Right ventricle myocardium superior (tissue), 1 donor: ENCODE data around the gene MAP3K5. TPM values are rescaled to one million over a fixed set of nuclear protein-coding genes. Genes with fewer than 3 reads are reported as not detected.

ENCODE experiments used
- ATAC-seq: fragments of 200-7000 bp; cut with Tn5 transposase; one replicate; pipeline ENCODE4 v1.9.1; 2020; ENCODE audit warnings: mild to moderate bottlenecking; ENCODE audit not compliant: poor library complexity
- DNase-seq: peaks from one replicate; pipeline ENCODE4 v3.0.0-alpha.2; 2020
- intact Hi-C: fragments of 100-400 bp; cut with DNase I; formaldehyde crosslinking; loops from one replicate; pipeline ENCODE4 v1.11.2; 2022
- total RNA-seq: library from RNA; stranded (reverse); fragmentation: NEBNext Ultra II Directional; extraction: Animal tissue kit (Norgen Biotek cat#: 25700); gene quantifications from one replicate; pipeline ENCODE4 v1.2.1, GENCODE V29; 2021
- donor health status: DM: no; HTN: yes; CAD: no; lungs with severe emphysema.

MAP3K5 gene
- total RNA-seq, 1 donor from 2014 or later: 39.9 TPM

DNA sequence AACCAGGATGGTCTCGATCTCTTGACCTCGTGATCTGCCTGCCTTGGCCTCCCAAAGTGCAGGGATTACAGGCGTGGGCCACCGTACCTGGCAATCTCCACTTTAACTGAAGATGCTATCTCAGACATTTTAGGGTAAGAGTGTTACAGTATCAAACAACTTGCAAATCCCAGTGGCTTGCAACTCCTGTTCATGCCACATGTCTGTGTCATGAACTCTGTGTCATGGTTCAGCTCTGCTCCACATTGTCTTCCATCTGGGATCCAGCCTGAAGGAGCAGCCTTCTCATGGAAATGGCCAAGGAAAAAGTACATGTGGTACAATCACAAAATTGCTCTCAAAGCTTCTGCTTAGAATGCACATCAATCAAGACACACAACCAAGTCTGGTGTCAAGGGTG is 114.9 kb downstream of the MAP3K5 start:
- intact Hi-C loops: no loop called here
- ATAC-seq: no peak

GRCh38 chr6:136676075-136676474 is 116.2 kb downstream of the MAP3K5 start:
- intact Hi-C loops: no loop called here
- ATAC-seq: no peak
- DNase-seq: no peak

More for the DNA sequence above, 114.9 kb downstream of the MAP3K5 start:
- no peak for DNase-seq

DNA sequence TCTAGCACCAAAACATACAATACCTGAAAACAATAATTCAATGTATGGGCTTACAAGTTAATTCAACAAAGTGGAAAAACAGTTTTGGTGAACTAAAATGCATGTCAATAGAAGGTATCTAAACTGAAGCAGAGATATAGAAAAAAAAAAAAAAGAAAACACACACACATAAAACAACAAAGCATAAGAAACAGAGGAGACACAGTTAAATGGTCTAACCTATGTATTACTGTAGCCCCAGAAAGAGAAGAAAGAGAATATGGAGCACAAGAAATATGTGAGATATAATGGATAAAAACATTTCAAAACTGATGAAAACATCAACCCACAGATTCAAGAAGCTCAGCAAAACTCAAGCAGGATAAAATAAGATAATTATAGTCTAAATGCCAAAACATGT is 118.7 kb downstream of the MAP3K5 start:
- DNase-seq (no peak), ATAC-seq (no peak)
- intact Hi-C loops: no loop called here

DNA sequence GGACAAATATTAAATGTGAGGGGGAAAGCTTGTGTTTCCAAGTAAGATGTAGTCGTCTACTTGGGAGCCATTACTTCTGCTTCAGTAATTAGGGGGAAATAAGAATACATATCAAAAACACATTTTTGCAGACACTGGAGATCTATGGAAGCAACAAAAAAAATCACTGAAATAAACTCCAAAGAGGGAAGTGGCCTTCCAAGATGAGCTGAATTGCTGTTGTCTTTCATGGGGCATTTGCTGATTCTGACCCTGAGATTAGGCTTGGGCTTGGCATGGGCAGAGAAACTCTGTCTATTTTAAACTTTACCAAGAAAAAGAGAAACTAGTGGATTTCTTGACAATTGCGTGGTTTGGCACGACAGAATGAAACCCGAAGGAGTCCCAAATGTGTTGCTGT is 120.1 kb downstream of the MAP3K5 start:
- no peak for ATAC-seq
- intact Hi-C loops: no loop called here
- DNase-seq: no peak

DNA sequence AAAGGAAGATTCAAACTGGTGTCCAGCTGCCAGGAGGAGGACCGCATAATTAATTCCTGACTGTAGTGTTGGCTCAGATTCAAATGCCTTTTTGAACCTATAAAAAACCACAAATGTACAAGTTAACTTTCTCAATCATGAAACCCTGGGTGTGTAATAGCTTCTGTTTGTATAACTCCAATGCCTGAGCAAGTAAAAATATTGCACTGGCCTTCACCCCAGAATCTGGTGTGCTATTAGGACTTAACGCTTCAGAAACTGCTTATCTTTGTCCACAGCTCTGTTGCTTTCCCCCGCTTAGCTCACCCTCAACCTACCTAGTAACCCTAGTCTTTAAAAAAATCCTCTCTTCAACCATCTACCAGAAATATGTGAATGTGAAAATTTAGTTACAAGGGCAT is 123.0 kb downstream of the MAP3K5 start:
- intact Hi-C loops: no loop called here
- ATAC-seq (peak; percentile 34), DNase-seq (no peak)

DNA sequence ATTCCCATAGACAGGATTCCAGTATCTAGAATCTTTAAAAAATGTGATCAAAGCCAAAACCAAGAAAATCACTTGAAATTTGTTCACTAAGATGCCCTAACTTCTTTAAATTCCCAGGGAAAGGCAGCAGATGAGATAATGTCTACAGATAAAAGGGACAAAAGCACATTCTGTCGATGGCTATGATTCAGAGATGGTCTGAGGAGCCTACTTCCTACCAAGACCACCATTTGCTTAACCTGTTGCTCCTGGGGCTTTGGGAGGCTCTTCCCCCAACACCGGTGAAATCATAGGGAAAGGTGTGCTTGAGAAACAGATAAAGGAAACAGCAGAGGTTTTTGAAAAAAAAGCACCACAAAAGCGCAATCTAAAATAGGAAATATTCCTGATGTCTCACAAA is 123.7 kb downstream of the MAP3K5 start:
- DNase-seq (no peak), ATAC-seq (no peak)
- intact Hi-C loops: no loop called here

- ATAC-seq (no peak), DNase-seq (no peak)
- intact Hi-C loops: no loop called here
These were observed 126.2 kb downstream of the MAP3K5 start for GRCh38 chr6:136666041-136666440.

DNA sequence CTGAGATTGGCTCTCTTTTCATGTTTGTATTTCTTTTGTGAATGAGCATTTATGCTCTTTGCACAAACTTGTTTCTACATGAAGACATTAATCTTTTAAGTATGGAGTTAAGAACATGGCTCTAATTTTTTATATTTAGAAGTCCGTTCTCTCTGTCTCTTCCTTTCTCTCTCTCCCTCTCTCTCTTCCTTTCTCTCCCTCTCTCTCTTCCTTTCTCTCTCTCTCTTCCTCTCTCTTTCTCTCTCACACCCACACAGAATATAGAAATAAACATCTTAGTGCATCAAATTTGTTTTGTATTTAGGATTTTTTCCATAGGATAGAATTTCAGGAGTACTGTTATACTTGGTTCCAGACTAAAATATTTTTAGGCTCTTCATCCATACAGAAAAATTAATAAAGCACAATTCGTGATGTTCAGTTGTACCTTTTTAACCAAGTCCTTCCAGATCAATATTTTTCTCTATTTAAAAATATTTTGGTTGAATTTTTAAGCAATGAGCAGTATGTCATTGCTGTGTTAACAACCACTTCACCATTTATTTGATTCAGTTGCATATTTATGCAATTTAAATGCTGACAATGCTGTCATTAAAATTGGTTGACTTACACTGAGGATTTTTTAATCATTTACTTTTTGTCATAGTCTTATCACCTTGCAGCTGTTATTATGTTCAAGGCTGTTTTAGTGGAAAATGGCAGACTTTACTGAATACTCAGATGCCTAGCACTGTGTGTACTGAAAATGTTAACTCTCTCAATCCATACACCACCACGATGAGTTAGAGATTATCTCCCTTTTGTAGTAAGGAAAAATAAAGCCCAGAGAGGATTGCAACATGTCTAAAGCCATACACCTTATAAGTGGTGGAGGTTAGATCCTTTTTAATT is 129.7 kb downstream of the MAP3K5 start:
- DNase-seq (no peak), ATAC-seq (no peak)
- intact Hi-C loops: no loop called here

DNA sequence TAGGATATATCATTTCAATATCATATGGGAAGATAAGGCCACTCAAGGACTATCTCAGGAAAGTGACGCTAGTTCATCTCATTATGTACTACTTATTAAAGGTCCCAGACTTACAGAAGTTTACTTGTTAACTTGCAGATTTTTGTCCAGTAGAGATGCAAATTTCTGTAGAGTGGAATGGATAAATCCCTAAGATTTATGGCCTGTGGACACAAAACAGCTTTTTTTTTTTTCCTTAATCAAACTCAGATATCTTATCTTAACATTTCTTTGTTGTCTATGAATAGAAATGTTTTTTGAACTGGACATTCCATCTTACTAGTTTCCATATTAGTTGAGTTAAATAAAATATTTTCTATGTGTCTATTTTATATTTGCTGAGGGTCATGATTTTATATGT is 131.6 kb downstream of the MAP3K5 start:
- DNase-seq (no peak), ATAC-seq (no peak)
- intact Hi-C loops: no loop called here

- ATAC-seq (no peak), DNase-seq (no peak)
- intact Hi-C loops: no loop called here
These were observed 132.2 kb downstream of the MAP3K5 start for GRCh38 chr6:136659991-136660499.

- ATAC-seq (no peak), DNase-seq (no peak)
- intact Hi-C loops: no loop called here
These were observed 133.6 kb downstream of the MAP3K5 start for GRCh38 chr6:136658711-136659110.

- ATAC-seq: no peak
- intact Hi-C loops: no loop called here
- no peak for DNase-seq
These were observed 134.6 kb downstream of the MAP3K5 start for GRCh38 chr6:136657666-136658065.

DNA sequence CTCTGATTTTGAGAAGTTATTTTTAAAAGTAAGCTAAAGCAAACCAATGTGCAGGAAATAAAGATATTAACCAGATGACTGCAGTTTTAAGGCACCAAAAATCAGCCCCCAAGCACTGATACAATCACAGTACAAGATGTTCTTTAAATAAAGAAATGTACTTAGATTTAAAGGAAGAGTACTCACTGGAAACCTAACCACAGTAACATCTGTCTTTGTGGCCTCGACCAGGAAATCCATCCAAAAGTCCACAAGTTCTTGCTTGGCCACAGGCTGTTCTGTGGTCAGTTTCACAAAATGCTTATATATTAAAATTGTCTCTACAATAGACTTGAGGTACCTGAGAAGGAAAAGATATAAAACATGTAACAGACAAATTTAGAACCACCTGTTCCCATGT is 136.2 kb downstream of the MAP3K5 start:
- intact Hi-C loops: no loop called here
- ATAC-seq: no peak
- no peak for DNase-seq

DNA sequence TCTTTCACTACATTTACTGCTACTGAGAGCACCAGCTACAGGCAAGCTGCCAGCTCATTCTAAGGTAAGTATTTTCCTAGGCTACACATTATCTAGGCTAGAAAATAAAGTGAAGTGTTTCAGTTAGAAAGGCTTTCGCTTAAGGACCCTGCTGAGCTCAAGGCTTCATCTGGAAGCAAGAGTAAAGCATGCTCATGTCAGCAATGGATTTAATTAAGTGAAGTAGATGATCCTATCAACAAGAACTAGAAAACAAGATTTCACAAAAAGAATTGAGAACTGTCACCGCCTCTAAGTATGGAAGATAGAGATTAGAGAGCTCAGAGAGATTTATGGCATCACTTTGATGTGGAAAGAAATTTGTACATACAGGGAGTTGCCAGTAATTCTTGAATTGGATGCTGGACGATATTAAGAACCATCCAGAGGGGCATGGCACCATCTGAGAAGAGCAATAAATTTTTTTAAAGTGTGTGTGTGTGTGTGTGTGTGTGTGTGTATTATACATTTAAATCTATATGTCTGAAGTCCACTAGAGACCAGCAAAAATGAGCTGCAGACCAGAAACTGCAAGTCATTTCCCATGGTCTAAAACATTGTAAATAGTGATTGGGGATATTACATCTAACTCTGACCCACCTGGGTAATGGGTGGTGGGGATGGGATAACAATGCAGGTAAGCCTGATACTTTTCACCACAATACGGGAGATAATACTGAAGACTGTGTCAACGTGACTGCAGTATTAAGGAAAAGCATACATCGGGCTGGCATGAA is 136.8 kb downstream of the MAP3K5 start:
- DNase-seq: no peak
- intact Hi-C loops: no loop called here
- no peak for ATAC-seq

DNA sequence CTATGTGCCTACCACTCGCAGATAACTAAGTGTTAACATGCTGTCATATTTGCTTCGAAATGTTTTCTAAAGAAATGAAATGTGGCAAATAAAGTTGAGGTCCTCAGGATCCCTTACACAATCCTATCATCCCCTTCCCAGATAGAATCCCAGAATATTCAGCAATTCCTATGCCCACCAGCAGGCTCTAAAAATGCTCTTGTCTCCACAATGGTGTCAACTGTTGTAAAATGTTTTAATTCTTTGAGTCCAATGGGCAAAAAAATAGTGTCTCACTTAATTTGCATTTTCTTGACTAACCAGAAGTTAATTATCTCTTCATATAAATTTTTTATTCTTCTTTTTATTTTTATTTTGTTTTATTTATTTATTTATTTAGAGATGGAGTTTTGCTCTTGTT is 138.2 kb downstream of the MAP3K5 start:
- intact Hi-C loops: no loop called here
- no peak for ATAC-seq
- no peak for DNase-seq

GRCh38 chr6:136652656-136653055 is 139.6 kb downstream of the MAP3K5 start:
- no peak for ATAC-seq
- DNase-seq: no peak
- intact Hi-C loops: no loop called here

DNA sequence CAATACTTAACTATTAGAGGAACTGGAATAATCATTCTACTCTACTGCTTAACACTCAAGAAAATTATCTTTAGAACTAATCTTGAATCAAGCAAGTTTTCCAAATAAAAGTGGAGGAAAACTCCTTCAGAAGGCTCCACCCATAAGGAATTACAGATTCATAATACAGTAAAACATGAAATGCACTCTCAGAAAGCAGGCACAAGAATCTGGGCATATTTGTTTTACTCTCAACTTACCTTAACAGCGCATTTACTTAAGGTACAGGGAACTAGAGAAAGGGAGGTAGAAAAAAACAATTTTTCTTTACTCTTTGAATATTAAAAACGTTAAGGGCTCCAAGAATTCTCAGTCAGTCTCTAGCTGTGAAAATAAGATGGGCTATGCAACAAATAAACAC is 140.3 kb downstream of the MAP3K5 start:
- intact Hi-C loops: no loop called here

GRCh38 chr6:136647363-136647852 is 144.9 kb downstream of the MAP3K5 start:
- peak; percentile 38 for ATAC-seq
- no peak for DNase-seq
- intact Hi-C loops: no loop called here

More for the DNA sequence above, 140.3 kb downstream of the MAP3K5 start:
- ATAC-seq (no peak), DNase-seq (no peak)

DNA sequence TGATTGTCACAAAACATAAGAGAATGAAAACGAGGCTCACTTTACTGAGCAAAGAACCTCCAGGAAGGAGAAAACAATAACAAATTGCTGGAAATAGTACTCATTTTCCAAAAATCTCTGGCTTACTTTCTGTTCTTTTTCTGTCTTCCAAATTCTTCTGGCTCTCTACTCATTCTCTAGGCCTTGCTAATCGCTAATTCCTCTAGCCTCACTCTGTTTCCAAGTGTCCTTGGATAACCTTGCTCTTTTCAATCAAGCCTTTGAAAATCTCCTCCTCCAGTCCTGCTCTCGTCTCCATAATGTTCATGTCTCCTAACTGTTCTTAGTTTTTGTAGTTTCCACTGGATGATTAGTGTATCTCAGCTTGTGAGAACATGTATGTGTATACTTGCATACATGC is 145.9 kb downstream of the MAP3K5 start:
- ATAC-seq: peak; percentile 48
- no peak for DNase-seq
- intact Hi-C loops: no loop called here

DNA sequence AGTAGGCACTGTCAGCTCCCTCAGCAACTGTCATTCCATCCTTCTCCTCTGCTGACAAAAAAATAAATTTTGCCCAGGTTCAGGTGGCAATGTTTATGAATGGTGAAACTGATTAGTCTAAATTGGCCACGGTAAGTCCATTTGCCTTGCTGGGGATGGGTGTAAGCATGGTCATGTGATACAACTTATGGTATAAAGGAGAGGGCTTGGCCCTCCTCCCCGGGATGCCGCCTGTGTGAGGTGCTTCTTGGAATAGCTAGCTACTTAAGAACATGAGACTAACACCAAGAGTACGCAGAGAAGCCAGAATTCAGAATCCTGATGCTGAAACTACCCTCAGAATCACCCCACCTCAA is 147.7 kb downstream of the MAP3K5 start:
- DNase-seq (no peak), ATAC-seq (peak; percentile 3)
- intact Hi-C loops: loop anchor here (2.0 kb wide), 1 partner anchor 148 kb away; the partner anchor contains the start of gene MAP3K5
